ENCODE data around the gene NR5A2. TPM values are rescaled to one million over a fixed set of nuclear protein-coding genes. Genes with fewer than 3 reads are reported as not detected.

The NR5A2 gene
- total RNA-seq, 2 donors from 2014 or later = 45.5 to 65.9 TPM

DNA sequence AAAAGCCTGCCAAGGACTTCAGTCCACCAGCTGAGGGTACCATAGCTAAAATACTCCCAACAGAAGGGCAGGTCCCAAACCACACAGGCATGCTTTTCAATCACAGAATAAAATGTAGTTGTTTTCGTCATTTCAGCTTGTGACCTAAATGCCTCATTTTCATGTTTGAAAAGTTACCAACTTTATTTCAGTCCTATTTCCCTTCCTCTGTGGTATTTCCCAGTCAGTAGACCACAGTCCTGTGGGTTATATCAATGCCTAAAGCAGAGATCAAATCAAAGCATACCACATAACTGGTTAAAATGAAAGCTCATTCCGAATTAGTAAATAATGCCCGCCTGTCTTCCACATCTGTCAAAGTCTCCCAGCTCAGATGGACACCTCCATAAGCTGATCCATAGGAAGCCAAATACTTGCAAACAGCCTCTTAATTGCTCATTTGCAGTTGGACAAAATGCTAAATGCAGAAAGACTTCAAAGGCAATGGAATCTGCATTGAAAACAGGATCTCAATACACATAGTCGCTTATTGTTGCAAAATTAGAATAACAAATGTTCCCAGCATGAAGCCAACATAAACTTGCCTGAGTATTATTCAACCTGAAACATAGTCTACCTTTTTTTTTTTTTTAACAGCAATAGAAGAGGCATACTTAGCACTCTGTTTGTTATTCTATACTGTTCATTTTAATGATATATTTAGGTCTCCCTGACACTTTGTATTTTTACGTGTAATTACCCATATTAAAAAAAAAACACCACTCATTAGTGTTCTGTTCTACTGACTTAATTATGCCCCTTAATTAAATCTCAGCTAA is 53.9 kb downstream of the NR5A2 start:
- Histone ChIP-seq H3K4me1 (no peaks in the 10 kb centered on the region), H3K27me3 (no peaks in the 10 kb centered on the region), H3K27ac (no peak overlapping the region), H3K36me3 (no peaks in the 10 kb centered on the region), H3K9ac (ENCODE audit: low read depth in 2 of 2, low read length in 2 of 2) (no peak overlapping the region), H3K4me3 (no peak overlapping the region), H3K9me3 (no peaks in the 10 kb centered on the region)
- TF ChIP-seq, protein P1, sequence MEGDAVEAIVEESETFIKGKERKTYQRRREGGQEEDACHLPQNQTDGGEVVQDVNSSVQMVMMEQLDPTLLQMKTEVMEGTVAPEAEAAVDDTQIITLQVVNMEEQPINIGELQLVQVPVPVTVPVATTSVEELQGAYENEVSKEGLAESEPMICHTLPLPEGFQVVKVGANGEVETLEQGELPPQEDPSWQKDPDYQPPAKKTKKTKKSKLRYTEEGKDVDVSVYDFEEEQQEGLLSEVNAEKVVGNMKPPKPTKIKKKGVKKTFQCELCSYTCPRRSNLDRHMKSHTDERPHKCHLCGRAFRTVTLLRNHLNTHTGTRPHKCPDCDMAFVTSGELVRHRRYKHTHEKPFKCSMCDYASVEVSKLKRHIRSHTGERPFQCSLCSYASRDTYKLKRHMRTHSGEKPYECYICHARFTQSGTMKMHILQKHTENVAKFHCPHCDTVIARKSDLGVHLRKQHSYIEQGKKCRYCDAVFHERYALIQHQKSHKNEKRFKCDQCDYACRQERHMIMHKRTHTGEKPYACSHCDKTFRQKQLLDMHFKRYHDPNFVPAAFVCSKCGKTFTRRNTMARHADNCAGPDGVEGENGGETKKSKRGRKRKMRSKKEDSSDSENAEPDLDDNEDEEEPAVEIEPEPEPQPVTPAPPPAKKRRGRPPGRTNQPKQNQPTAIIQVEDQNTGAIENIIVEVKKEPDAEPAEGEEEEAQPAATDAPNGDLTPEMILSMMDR (IDR thresholded peaks at IDR 0.05) = no peak
- DNase-seq = no peak
- intact Hi-C loops (cut with DNase I) = no loop called here

DNA sequence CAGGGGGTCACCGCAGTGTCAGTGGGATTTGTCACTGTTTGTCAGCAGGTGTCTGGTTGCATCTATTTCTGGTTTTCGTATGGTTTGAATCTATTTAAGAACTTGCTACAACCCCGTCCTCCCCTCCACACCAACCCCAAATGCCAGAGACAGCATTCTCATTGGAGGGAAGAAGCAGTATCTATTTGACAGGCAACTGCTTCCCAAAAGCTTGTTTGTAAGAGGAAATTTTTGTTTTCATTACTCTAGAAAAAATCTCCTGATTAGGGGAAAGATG is 54.4 kb downstream of the NR5A2 start:
- TF ChIP-seq, protein P1 (IDR thresholded peaks at IDR 0.05) = no peak

DNA sequence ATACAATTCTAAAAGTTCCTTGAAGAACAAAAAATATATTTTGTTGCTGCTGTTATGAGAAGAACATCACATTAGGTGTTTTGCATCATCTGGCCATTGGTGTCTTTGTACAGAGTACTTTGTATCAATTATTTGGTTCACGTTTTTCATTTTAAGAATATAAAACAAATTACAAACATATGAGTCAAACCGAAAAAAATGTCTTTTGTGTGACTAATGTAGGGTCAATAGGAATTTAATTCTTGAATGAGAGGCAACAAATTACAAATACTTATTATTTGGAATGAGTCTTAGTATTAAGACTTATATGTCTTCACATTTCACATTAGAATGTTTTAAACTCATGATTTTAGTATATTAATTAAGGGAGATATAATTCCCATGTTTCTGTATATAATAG is 54.8 kb downstream of the NR5A2 start:
- H3K27ac ChIP-seq = no peak overlapping the region
- TF ChIP-seq, protein P1 (IDR thresholded peaks at IDR 0.05) = no peak
- no peaks in the 10 kb centered on the region for H3K9me3 ChIP-seq
- no peak for DNase-seq
- no peak overlapping the region for H3K9ac ChIP-seq (ENCODE audit: low read depth in 2 of 2, low read length in 2 of 2)
- H3K4me1 ChIP-seq = no peaks in the 10 kb centered on the region
- intact Hi-C loops (cut with DNase I) = no loop called here
- no peaks in the 10 kb centered on the region for H3K36me3 ChIP-seq
- no peak overlapping the region for H3K4me3 ChIP-seq
- H3K27me3 ChIP-seq = no peaks in the 10 kb centered on the region

More for the DNA sequence above, 54.4 kb downstream of the NR5A2 start:
- intact Hi-C loops (cut with DNase I) = no loop called here
- no peaks in the 10 kb centered on the region for H3K36me3 ChIP-seq
- DNase-seq = no peak
- H3K27ac ChIP-seq = no peak overlapping the region
- no peaks in the 10 kb centered on the region for H3K27me3 ChIP-seq
- H3K9me3 ChIP-seq = no peaks in the 10 kb centered on the region
- H3K9ac ChIP-seq (ENCODE audit: low read depth in 2 of 2, low read length in 2 of 2) = no peak overlapping the region
- H3K4me1 ChIP-seq = no peaks in the 10 kb centered on the region
- no peak overlapping the region for H3K4me3 ChIP-seq

DNA sequence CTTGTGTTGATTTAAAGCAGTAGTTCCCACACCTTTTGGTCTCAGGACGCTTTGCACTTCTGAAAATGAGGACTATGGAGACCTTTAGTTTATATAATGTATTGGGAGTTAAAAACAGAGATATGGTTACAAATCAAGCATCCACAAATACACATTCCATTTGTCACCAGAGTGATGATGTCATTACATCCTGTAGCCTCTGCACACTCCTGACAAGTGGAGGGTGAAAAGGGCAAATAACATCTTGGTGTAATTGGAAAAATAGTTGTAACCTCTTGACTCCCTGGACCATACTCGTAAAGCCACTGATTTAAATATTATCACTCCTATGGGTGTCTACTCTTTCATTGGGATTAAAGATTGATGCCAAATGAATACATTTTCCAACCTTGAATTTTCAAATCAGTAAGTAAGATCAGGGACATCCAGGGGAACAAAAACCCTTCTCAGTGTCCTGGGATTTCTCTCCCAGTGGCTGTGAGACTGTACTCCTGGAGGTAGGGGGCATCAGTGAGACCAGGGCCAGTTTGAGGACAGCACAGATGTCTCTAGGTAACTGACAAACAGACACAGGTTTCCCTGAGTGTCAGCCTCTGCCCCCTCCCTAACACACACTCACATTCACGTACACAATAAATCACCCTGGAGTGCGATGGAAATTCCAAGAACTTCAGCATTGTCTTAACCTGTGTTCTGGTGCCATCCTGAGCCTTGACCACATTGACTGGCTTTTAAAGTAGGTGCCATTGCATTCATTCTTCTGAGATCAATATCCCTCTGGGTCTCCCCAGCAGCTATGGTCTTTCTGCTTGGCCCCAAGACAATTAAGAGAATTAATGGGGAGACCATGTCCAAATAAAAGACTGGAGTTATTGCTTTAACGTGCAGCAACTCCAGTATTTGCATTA is 63.0 kb downstream of the NR5A2 start:
- Histone ChIP-seq H3K4me3 (no peak overlapping the region), H3K4me1 (no peaks in the 10 kb centered on the region), H3K9me3 (no peaks in the 10 kb centered on the region), H3K27ac (no peak overlapping the region), H3K27me3 (no peaks in the 10 kb centered on the region), H3K36me3 (no peaks in the 10 kb centered on the region), H3K9ac (ENCODE audit: low read depth in 2 of 2, low read length in 2 of 2) (no peak overlapping the region)
- intact Hi-C loops (cut with DNase I) = no loop called here
- no peak for DNase-seq
- TF ChIP-seq, protein P1 (IDR thresholded peaks at IDR 0.05) = no peak

DNA sequence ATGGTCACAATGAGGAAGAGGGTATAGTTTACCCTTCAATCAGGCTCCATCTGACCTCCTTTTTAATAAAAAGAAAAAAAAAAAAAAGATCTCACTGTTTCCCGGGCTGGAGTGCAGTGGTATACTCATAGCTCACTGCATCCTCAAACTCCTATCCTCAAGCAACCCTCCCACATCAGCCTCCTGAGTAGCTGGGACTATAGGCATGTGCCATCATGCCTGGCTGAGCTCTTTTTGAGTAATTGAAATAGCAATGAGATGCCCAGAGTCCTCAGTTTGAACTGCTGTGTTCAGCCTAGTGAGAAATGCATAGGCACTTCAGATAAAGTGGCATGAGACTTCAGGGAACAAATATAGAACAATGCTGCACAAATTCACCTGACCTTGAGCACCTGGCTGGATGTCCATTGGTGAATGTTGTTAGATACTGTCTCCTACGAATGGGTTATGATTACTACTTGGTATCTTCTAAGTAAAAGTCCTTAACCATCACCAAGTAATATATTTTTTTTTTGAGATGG is 67.6 kb downstream of the NR5A2 start:
- no peaks in the 10 kb centered on the region for H3K4me1 ChIP-seq
- H3K4me3 ChIP-seq = no peak overlapping the region
- no peak overlapping the region for H3K9ac ChIP-seq (ENCODE audit: low read depth in 2 of 2, low read length in 2 of 2)
- intact Hi-C loops (cut with DNase I) = no loop called here
- TF ChIP-seq, protein P1 (IDR thresholded peaks at IDR 0.05) = no peak
- DNase-seq = no peak
- no peaks in the 10 kb centered on the region for H3K36me3 ChIP-seq
- H3K27me3 ChIP-seq = no peaks in the 10 kb centered on the region
- no peak overlapping the region for H3K27ac ChIP-seq
- H3K9me3 ChIP-seq = no peaks in the 10 kb centered on the region

Measured in colonic mucosa (tissue), 4 donors.